B cell (primary cell): ENCODE data around the gene FLNB. TPM values are rescaled to one million over a fixed set of nuclear protein-coding genes. Genes with fewer than 3 reads are reported as not detected.

Experiments
- ATAC-seq: fragments of 200-7000 bp; cut with Tn5 transposase; one replicate; pipeline ENCODE4 v1.10.0; 2021; ENCODE audit warnings: low read depth, mild to moderate bottlenecking, moderate number of reproducible peaks, moderate library complexity
- CTCF ChIA-PET: fragments of 350-600 bp; sonication (Branson Sonifier 250); formaldehyde crosslinking; loops from one replicate; lab custom pipeline; 2021; ENCODE audit warnings: antibody characterized with exemption, inconsistent platforms; lab: Charles Lee
- POLR2A ChIA-PET: fragments of 350-600 bp; sonication (Branson Sonifier 250); formaldehyde crosslinking; loops from one replicate; lab custom pipeline; 2021; ENCODE audit warnings: antibody characterized with exemption; lab: Charles Lee
- DNase-seq: peaks from one replicate; pipeline ENCODE4 v3.0.0; 2013
- H2AFZ ChIP-seq: 2 replicates; pipeline ENCODE4 v1.6.1; 2012; ENCODE audit warnings: mild to moderate bottlenecking, low read depth, low read length; ENCODE audit not compliant: insufficient read depth, poor library complexity, severe bottlenecking
- H3K27ac ChIP-seq, 2 donors: 1 replicate in 1 of 2; 2 replicates in 1 of 2; pipeline ENCODE4 v1.5.1; 2012 to 2013; ENCODE audit warnings: low read length in 2 of 2, mild to moderate bottlenecking in 2 of 2, moderate library complexity in 1 of 2
- H3K27me3 ChIP-seq, 4 experiments: fragments of 200-600 bp in 1 of 4; sonication (generic) in 1 of 4; replicated peaks in 1 of 4; 1 replicate in 2 of 4; 2 replicates in 2 of 4; pipeline versions ENCODE4 v1.6.1 to v1.7.0; 2013 to 2016; ENCODE audit warnings: low read length in 3 of 4, mild to moderate bottlenecking in 2 of 4, mixed read lengths in 1 of 4, moderate library complexity in 1 of 4; ENCODE audit not compliant: insufficient read depth in 4 of 4, control insufficient read depth in 3 of 4; ENCODE audit errors: control extremely low read depth in 1 of 4
- H3K36me3 ChIP-seq, 2 experiments: replicated peaks in 1 of 2; 1 replicate in 1 of 2; 2 replicates in 1 of 2; pipeline versions ENCODE4 v1.6.1 to v1.7.1; 2013; ENCODE audit warnings: low read length in 1 of 2; ENCODE audit not compliant: insufficient read depth in 2 of 2, control insufficient read depth in 1 of 2; ENCODE audit errors: control extremely low read depth in 1 of 2, extremely low read depth in 1 of 2
- H3K4me1 ChIP-seq, 2 donors: fragments of 200-600 bp in 1 of 2; sonication (generic) in 1 of 2; 1 replicate in 1 of 2; 2 replicates in 1 of 2; pipeline versions ENCODE4 v1.5.1 to v1.6.1; 2013 to 2017; ENCODE audit warnings: low read length in 2 of 2; ENCODE audit not compliant: control insufficient read depth in 2 of 2, insufficient read depth in 2 of 2
- H3K4me2 ChIP-seq: replicated peaks from 2 replicates; pipeline ENCODE3; 2012; ENCODE audit warnings: mild to moderate bottlenecking, low read depth, low read length; ENCODE audit not compliant: poor library complexity, severe bottlenecking
- H3K4me3 ChIP-seq, 5 experiments: fragments of 200-600 bp in 1 of 5; sonication (generic) in 1 of 5; 1 replicate in 3 of 5; 2 replicates in 2 of 5; pipeline versions ENCODE4 v1.5.1 to v1.7.0; 2011 to 2016; ENCODE audit warnings: low read length in 4 of 5, mild to moderate bottlenecking in 4 of 5, low read depth in 2 of 5, control low read depth in 1 of 5, moderate library complexity in 1 of 5; ENCODE audit not compliant: insufficient read depth in 1 of 5; ENCODE audit errors: control extremely low read depth in 1 of 5, extremely low read depth in 1 of 5
- H3K79me2 ChIP-seq: fragments of 200-600 bp; sonication (generic); one replicate; pipeline ENCODE4 v1.6.0; 2016; ENCODE audit warnings: low read length; ENCODE audit not compliant: control insufficient read depth, insufficient read depth
- H3K9ac ChIP-seq: fragments of 200-600 bp; sonication (generic); 2 replicates; pipeline ENCODE4 v1.6.1; 2017; ENCODE audit warnings: mild to moderate bottlenecking, low read length, moderate library complexity
- H3K9me3 ChIP-seq, 3 donors: one replicate each; pipeline versions ENCODE4 v1.6.1 to v1.7.1; 2013; ENCODE audit warnings: low read length in 2 of 3; ENCODE audit not compliant: control insufficient read depth in 2 of 3, insufficient read depth in 1 of 3; ENCODE audit errors: control extremely low read depth in 1 of 3
- H4K20me1 ChIP-seq: 2 replicates; pipeline ENCODE4 v1.6.0; 2012; ENCODE audit warnings: mild to moderate bottlenecking, low read length; ENCODE audit not compliant: insufficient read depth, control insufficient read depth, poor library complexity, severe bottlenecking
- H3K27ac Mint-ChIP-seq: one replicate; pipeline ENCODE4 v1.8.0; 2021; ENCODE audit warnings: mixed read lengths
- H3K27me3 Mint-ChIP-seq: one replicate; pipeline ENCODE4 v1.8.0; 2021; ENCODE audit warnings: mixed read lengths
- H3K4me1 Mint-ChIP-seq: one replicate; pipeline ENCODE4 v1.8.0; 2021; ENCODE audit warnings: mixed read lengths
- H3K4me3 Mint-ChIP-seq: one replicate; pipeline ENCODE4 v1.8.0; 2021; ENCODE audit warnings: mixed read lengths
- H3K9me3 Mint-ChIP-seq: one replicate; pipeline ENCODE4 v1.8.0; 2022; ENCODE audit warnings: mixed read lengths; ENCODE audit not compliant: insufficient read depth
- EZH2 ChIP-seq: IDR thresholded peaks from 2 replicates; pipeline ENCODE4 v1.6.1; 2012; ENCODE audit warnings: borderline replicate concordance, low read depth, mild to moderate bottlenecking, moderate library complexity, low read length; ENCODE audit not compliant: insufficient read depth, poor library complexity, severe bottlenecking
- WGBS: methylation state at CpG from one replicate; pipeline ENCODE4 v1.1.5; 2013; ENCODE audit warnings: missing lambda C conversion rate; ENCODE audit not compliant: insufficient coverage; 5-methylcytosine and 5-hydroxymethylcytosine counted together
- intact Hi-C: fragments of 100-400 bp; cut with micrococcal nuclease; formaldehyde crosslinking; loops from one replicate; pipeline ENCODE4 v1.10.0; 2022
- polyA plus RNA-seq: library from polyadenylated mRNA; depleted of rRNA; stranded (reverse); fragments of >200 nt; gene quantifications from 2 replicates; pipeline ENCODE4 v1.2.3, GENCODE V29; 2012
- total RNA-seq, 2 donors: library from RNA; stranded (reverse); fragments of 120-200 nt in 1 of 2; gene quantifications; 1 replicate in 1 of 2; 2 replicates in 1 of 2; pipeline versions ENCODE4 v1.2.3 to v1.2.4, GENCODE V29; 2013 to 2022
- TF ChIP-seq, protein P1 (sequence below): fragments of 200-600 bp; IDR thresholded peaks from one replicate; pipeline ENCODE4 v1.8.0; 2022; ENCODE audit warnings: antibody characterized with exemption, mild to moderate bottlenecking

Gene FLNB
- total and polyA plus RNA-seq, 2 donors (not counting 1 experiment from before 2014, with no cell fraction given): 25.5 to 28.3 TPM

- Mint-ChIP-seq H3K27ac (peak overlapping the region; percentile 27), H3K4me3 (peak overlapping the region; percentile 44), H3K27me3 (no peaks in the 10 kb centered on the region), H3K4me1 (peaks cover 20% of the 10 kb centered on the region), H3K9me3 (no peaks in the 10 kb centered on the region)
- no peaks in the 10 kb centered on the region for H4K20me1 ChIP-seq
- 11% methylated on average over 2 of the region's 5 CpGs for WGBS
- peaks cover 19 to 20% of the 10 kb centered on the region in 2 donors for H3K4me1 ChIP-seq
- POLR2A ChIA-PET: no interaction called here
- CTCF ChIA-PET: interaction anchor here (0.7 to 1.0 kb wide), 3 partner anchors 11 to 114 kb away, joined by 3 to 4 read pairs (median 3); no protein-coding TSS in a partner anchor
- DNase-seq (peak; percentile 66), ATAC-seq (peak; percentile 43)
- no peak for TF ChIP-seq EZH2
- TF ChIP-seq, protein P1, sequence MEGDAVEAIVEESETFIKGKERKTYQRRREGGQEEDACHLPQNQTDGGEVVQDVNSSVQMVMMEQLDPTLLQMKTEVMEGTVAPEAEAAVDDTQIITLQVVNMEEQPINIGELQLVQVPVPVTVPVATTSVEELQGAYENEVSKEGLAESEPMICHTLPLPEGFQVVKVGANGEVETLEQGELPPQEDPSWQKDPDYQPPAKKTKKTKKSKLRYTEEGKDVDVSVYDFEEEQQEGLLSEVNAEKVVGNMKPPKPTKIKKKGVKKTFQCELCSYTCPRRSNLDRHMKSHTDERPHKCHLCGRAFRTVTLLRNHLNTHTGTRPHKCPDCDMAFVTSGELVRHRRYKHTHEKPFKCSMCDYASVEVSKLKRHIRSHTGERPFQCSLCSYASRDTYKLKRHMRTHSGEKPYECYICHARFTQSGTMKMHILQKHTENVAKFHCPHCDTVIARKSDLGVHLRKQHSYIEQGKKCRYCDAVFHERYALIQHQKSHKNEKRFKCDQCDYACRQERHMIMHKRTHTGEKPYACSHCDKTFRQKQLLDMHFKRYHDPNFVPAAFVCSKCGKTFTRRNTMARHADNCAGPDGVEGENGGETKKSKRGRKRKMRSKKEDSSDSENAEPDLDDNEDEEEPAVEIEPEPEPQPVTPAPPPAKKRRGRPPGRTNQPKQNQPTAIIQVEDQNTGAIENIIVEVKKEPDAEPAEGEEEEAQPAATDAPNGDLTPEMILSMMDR: no peak
- intact Hi-C loops: no loop called here
- H3K36me3 ChIP-seq: peaks cover 0 to 8% of the 10 kb centered on the region in 2 experiments
- H3K27ac ChIP-seq: peak overlapping the region; percentile 28 to 63
- peak overlapping the region; percentile 29 for H2AFZ ChIP-seq
- peaks cover 12% of the 10 kb centered on the region for H3K79me2 ChIP-seq
- no peaks in the 10 kb centered on the region for H3K27me3 ChIP-seq
- peak overlapping the region in 2 of 5 experiments; percentile 2 to 8 for H3K4me3 ChIP-seq
- no peaks in the 10 kb centered on the region for H3K9me3 ChIP-seq
- peak overlapping the region; percentile 27 for H3K9ac ChIP-seq
- H3K4me2 ChIP-seq: peak overlapping the region; percentile 66
Observed at GRCh38 chr3:58074116-58074715, 66.0 kb downstream of the FLNB start.

DNA sequence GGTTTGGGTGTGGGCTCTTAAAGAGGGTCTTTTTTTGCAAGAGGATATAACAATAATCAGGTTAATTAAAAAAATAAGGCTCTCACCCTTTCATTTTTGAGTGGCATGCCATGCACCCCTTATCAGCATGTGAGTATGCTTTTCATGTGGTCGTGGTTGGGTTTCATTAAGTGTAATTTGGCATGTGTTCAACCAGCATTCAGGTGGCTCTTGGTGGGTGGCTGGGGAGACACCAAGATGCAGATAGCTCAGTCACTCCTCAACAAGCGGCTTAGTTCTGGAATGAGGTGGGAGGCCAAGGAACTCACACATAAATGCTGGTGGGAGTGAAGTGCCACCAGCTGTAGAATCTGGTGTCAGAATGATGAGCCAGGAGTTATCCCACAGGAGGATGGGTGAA is 66.8 kb downstream of the FLNB start:
- intact Hi-C loops: no loop called here
- Histone ChIP-seq H3K9ac (no peak overlapping the region), H3K79me2 (peaks cover 12% of the 10 kb centered on the region), H3K4me2 (peak overlapping the region; percentile 66), H4K20me1 (no peaks in the 10 kb centered on the region), H3K4me3 (no peak overlapping the region), H3K27ac (no peak overlapping the region), H2AFZ (no peak overlapping the region), H3K9me3 (no peaks in the 10 kb centered on the region), H3K36me3 (peaks cover 0 to 14% of the 10 kb centered on the region in 2 experiments), H3K4me1 (peaks cover 20 to 22% of the 10 kb centered on the region in 2 donors), H3K27me3 (no peaks in the 10 kb centered on the region)
- WGBS: 20% methylated on average over 1 of the region's 2 CpGs
- DNase-seq (no peak), ATAC-seq (no peak)
- Mint-ChIP-seq H3K27me3 (no peaks in the 10 kb centered on the region), H3K4me3 (no peak overlapping the region), H3K27ac (peak overlapping the region; percentile 7), H3K9me3 (no peaks in the 10 kb centered on the region), H3K4me1 (peaks cover 22% of the 10 kb centered on the region)
- ChIA-PET POLR2A (no interaction called here), CTCF (interaction anchor here (1.0 kb wide), 2 partner anchors 12 to 113 kb away, joined by 3 to 4 read pairs; no protein-coding TSS in a partner anchor)
- TF ChIP-seq, protein P1: no peak
- no peak for TF ChIP-seq EZH2
